ENCODE results near the gene CNTNAP5.

CNTNAP5 gene

GRCh38 chr2:124316881-124317605, 292.0 kb downstream of the CNTNAP5 start:
- TF ChIP-seq CTCF (IDR thresholded peaks at IDR 0.05; ENCODE audit: low read depth, low read length, missing control alignments) = no peak
- no peak for DNase-seq (ENCODE audit: extremely low read depth, low read depth)
- H3K4me3 ChIP-seq (replicated peaks; ENCODE audit: low read depth, low read length) = no peak overlapping the region

GRCh38 chr2:124317628-124318027, 292.5 kb downstream of the CNTNAP5 start:
- H3K4me3 ChIP-seq (replicated peaks; ENCODE audit: low read depth, low read length) = no peak overlapping the region
- DNase-seq (ENCODE audit: extremely low read depth, low read depth) = no peak

GRCh38 chr2:124318913-124319312, 293.8 kb downstream of the CNTNAP5 start:
- no peak overlapping the region for H3K4me3 ChIP-seq (replicated peaks; ENCODE audit: low read depth, low read length)
- no peak for DNase-seq (ENCODE audit: extremely low read depth, low read depth)
- TF ChIP-seq CTCF (IDR thresholded peaks at IDR 0.05; ENCODE audit: low read depth, low read length, missing control alignments) = no peak

More at GRCh38 chr2:124317628-124318027, 292.5 kb downstream of the CNTNAP5 start:
- no peak for TF ChIP-seq CTCF (IDR thresholded peaks at IDR 0.05; ENCODE audit: low read depth, low read length, missing control alignments)

GRCh38 chr2:124319577-124319976, 294.5 kb downstream of the CNTNAP5 start:
- TF ChIP-seq CTCF (IDR thresholded peaks at IDR 0.05; ENCODE audit: low read depth, low read length, missing control alignments) = no peak
- DNase-seq (ENCODE audit: extremely low read depth, low read depth) = no peak
- H3K4me3 ChIP-seq (replicated peaks; ENCODE audit: low read depth, low read length) = no peak overlapping the region

GRCh38 chr2:124320051-124320688, 295.1 kb downstream of the CNTNAP5 start:
- no peak for DNase-seq (ENCODE audit: extremely low read depth, low read depth)
- H3K4me3 ChIP-seq (replicated peaks; ENCODE audit: low read depth, low read length) = no peak overlapping the region
- no peak for TF ChIP-seq CTCF (IDR thresholded peaks at IDR 0.05; ENCODE audit: low read depth, low read length, missing control alignments)

- no peak for DNase-seq (ENCODE audit: extremely low read depth, low read depth)
- H3K4me3 ChIP-seq (replicated peaks; ENCODE audit: low read depth, low read length) = no peak overlapping the region
- TF ChIP-seq CTCF (IDR thresholded peaks at IDR 0.05; ENCODE audit: low read depth, low read length, missing control alignments) = no peak
Observed at GRCh38 chr2:124323321-124323720, 298.2 kb downstream of the CNTNAP5 start.

Data from HFF-Myc (cell line).